H1 (cell line): ENCODE measurements around the gene JAM2. TPM values are rescaled to one million over a fixed set of nuclear protein-coding genes. Genes with fewer than 3 reads are reported as not detected.

ENCODE experiments used
- CTCF ChIA-PET: fragments of 300-600 bp; sonication (Branson Sonifier 250); formaldehyde crosslinking; loops from one replicate; lab custom pipeline; 2021; ENCODE audit not compliant: partially characterized antibody; lab: Charles Lee
- POLR2A ChIA-PET: fragments of 300-600 bp; sonication (Branson Sonifier 250); formaldehyde crosslinking; loops from one replicate; lab custom pipeline; 2021; ENCODE audit warnings: inconsistent platforms; ENCODE audit not compliant: partially characterized antibody; lab: Charles Lee
- DNase-seq, 2 experiments: peaks; one replicate each; pipeline versions ENCODE4 v3.0.0 to v3.0.0-alpha.2; 2010 to 2022; ENCODE audit warnings: low spot score in 2 of 2, low read depth in 1 of 2, mixed read lengths in 1 of 2
- FAIRE-seq: peaks from 2 replicates; lab custom pipeline; 2011; peaks lifted over from hg19 to GRCh38; lab: Jason Lieb, UNC
- H2AFZ ChIP-seq: 2 replicates; pipeline ENCODE4 v1.8.1; 2012; ENCODE audit warnings: low read length, inconsistent platforms
- H2AK5ac ChIP-seq: 2 replicates; pipeline ENCODE4 v1.6.1; 2013; ENCODE audit warnings: low read depth, low read length
- H2BK120ac ChIP-seq: replicated peaks from 2 replicates; pipeline ENCODE3; 2013; ENCODE audit warnings: low read depth, low read length, inconsistent platforms
- H2BK12ac ChIP-seq: 2 replicates; pipeline ENCODE4 v1.6.1; 2013; ENCODE audit warnings: low read depth, low read length
- H2BK15ac ChIP-seq: 2 replicates; pipeline ENCODE4 v1.6.1; 2013; ENCODE audit warnings: low read length
- H2BK20ac ChIP-seq: 2 replicates; pipeline ENCODE4 v1.6.1; 2013; ENCODE audit warnings: low read length
- H2BK5ac ChIP-seq: 2 replicates; pipeline ENCODE4 v1.6.1; 2013; ENCODE audit warnings: low read depth, low read length
- H3K14ac ChIP-seq: 2 replicates; pipeline ENCODE4 v1.6.1; 2013; ENCODE audit warnings: inconsistent platforms; ENCODE audit not compliant: insufficient read length
- H3K18ac ChIP-seq: 2 replicates; pipeline ENCODE4 v1.6.1; 2013; ENCODE audit warnings: low read length; ENCODE audit errors: extremely low read depth
- H3K23ac ChIP-seq: 2 replicates; pipeline ENCODE4 v1.6.1; 2013; ENCODE audit warnings: inconsistent platforms; ENCODE audit not compliant: insufficient read length
- H3K23me2 ChIP-seq: 2 replicates; pipeline ENCODE4 v1.6.1; 2013; ENCODE audit warnings: low read depth, low read length
- H3K27ac ChIP-seq: 2 replicates; pipeline ENCODE4 v1.6.1; 2011; ENCODE audit warnings: low read depth, low read length, inconsistent platforms
- H3K27me3 ChIP-seq, 4 experiments: replicated peaks in 1 of 4; 1 replicate in 1 of 4; 2 replicates in 3 of 4; pipeline versions ENCODE4 v1.6.1 to v1.8.1; 2011 to 2013; ENCODE audit warnings: low read length in 3 of 4, mild to moderate bottlenecking in 3 of 4, inconsistent platforms in 2 of 4, mixed read lengths in 2 of 4, moderate library complexity in 1 of 4; ENCODE audit not compliant: control insufficient read depth in 3 of 4, insufficient read depth in 3 of 4; ENCODE audit errors: extremely low read depth in 1 of 4
- H3K36me3 ChIP-seq, 4 experiments: 2 replicates each; pipeline versions ENCODE4 v1.6.1 to v1.8.1; 2011 to 2013; ENCODE audit warnings: mild to moderate bottlenecking in 4 of 4, low read length in 3 of 4, moderate library complexity in 2 of 4, control low read depth in 1 of 4, inconsistent platforms in 1 of 4; ENCODE audit not compliant: insufficient read depth in 4 of 4, control insufficient read depth in 2 of 4
- H3K4ac ChIP-seq: replicated peaks from 2 replicates; pipeline ENCODE3; 2013; ENCODE audit warnings: low read length, low read depth, mixed read lengths, inconsistent platforms; ENCODE audit not compliant: insufficient read length
- H3K4me1 ChIP-seq, 4 experiments: replicated peaks in 1 of 4; 1 replicate in 1 of 4; 2 replicates in 3 of 4; pipeline versions ENCODE4 v1.6.1 to v1.8.1; 2011 to 2013; ENCODE audit warnings: low read length in 3 of 4, inconsistent platforms in 2 of 4, mixed read lengths in 1 of 4; ENCODE audit not compliant: insufficient read depth in 4 of 4, control insufficient read depth in 3 of 4
- H3K4me2 ChIP-seq, 2 experiments: 2 replicates each; pipeline versions ENCODE4 v1.6.1 to v1.8.1; 2011 to 2013; ENCODE audit warnings: low read depth in 2 of 2, low read length in 2 of 2, control low read depth in 1 of 2, inconsistent platforms in 1 of 2, mild to moderate bottlenecking in 1 of 2; ENCODE audit not compliant: insufficient read depth in 1 of 2
- H3K4me3 ChIP-seq, 4 experiments: fragments of 200-600, 300-600 bp in 1 of 4; sonication (generic), shearing (Covaris generic), sonication (Bioruptor Twin) in 1 of 4; 2 replicates each; pipeline versions ENCODE4 v1.5.1 to v1.8.1; 2011 to 2016; ENCODE audit warnings: low read length in 4 of 4, low read depth in 3 of 4, control low read depth in 2 of 4, inconsistent platforms in 2 of 4, mild to moderate bottlenecking in 2 of 4, mixed read lengths in 1 of 4, moderate library complexity in 1 of 4; ENCODE audit not compliant: insufficient read depth in 2 of 4; ENCODE audit errors: extremely low read depth in 1 of 4
- H3K56ac ChIP-seq: replicated peaks from 2 replicates; pipeline ENCODE3; 2013; ENCODE audit warnings: low read depth, mild to moderate bottlenecking, mixed read lengths, low read length, inconsistent platforms; ENCODE audit not compliant: insufficient read length
- H3K79me1 ChIP-seq: 2 replicates; pipeline ENCODE4 v1.6.1; 2013; ENCODE audit warnings: low read depth, low read length, control low read depth
- H3K79me2 ChIP-seq, 2 experiments: 2 replicates each; pipeline versions ENCODE4 v1.6.1 to v1.8.1; 2012 to 2013; ENCODE audit warnings: low read length in 2 of 2, mild to moderate bottlenecking in 2 of 2, inconsistent platforms in 1 of 2; ENCODE audit not compliant: insufficient read depth in 2 of 2, control insufficient read depth in 1 of 2
- H3K9ac ChIP-seq, 4 experiments: replicated peaks in 1 of 4; 1 replicate in 1 of 4; 2 replicates in 3 of 4; pipeline versions ENCODE4 v1.6.1 to v1.8.1; 2011 to 2013; ENCODE audit warnings: low read depth in 3 of 4, low read length in 3 of 4, control low read depth in 2 of 4, mild to moderate bottlenecking in 2 of 4, moderate library complexity in 2 of 4, inconsistent platforms in 1 of 4; ENCODE audit errors: extremely low read depth in 1 of 4
- H3K9me3 ChIP-seq, 2 experiments: 2 replicates each; pipeline versions ENCODE4 v1.6.1 to v1.8.1; 2012 to 2013; ENCODE audit warnings: mild to moderate bottlenecking in 2 of 2, moderate library complexity in 2 of 2, control low read depth in 1 of 2, inconsistent platforms in 1 of 2, low read depth in 1 of 2, low read length in 1 of 2, mixed read lengths in 1 of 2; ENCODE audit not compliant: insufficient read depth in 2 of 2
- H4K20me1 ChIP-seq, 2 experiments: replicated peaks in 1 of 2; 2 replicates each; pipeline versions ENCODE3 to v1.8.1; 2011 to 2013; ENCODE audit warnings: inconsistent platforms in 2 of 2, low read length in 2 of 2, mild to moderate bottlenecking in 1 of 2; ENCODE audit not compliant: insufficient read depth in 2 of 2, control insufficient read depth in 1 of 2
- H4K5ac ChIP-seq: 2 replicates; pipeline ENCODE4 v1.6.1; 2013; ENCODE audit warnings: low read length, low read depth, mixed read lengths, inconsistent platforms; ENCODE audit not compliant: insufficient read length
- H4K8ac ChIP-seq: 2 replicates; pipeline ENCODE4 v1.8.0; 2013; ENCODE audit warnings: mild to moderate bottlenecking, moderate library complexity, low read length, inconsistent platforms; ENCODE audit not compliant: insufficient read depth; ENCODE audit errors: extremely low read depth
- H4K91ac ChIP-seq: replicated peaks from 2 replicates; pipeline ENCODE3; 2013; ENCODE audit warnings: low read length, mixed read lengths, inconsistent platforms; ENCODE audit not compliant: insufficient read length
- CEBPB ChIP-seq: IDR thresholded peaks from 2 replicates; pipeline ENCODE4 v1.6.1; 2012; ENCODE audit warnings: low read depth, low read length
- EGR1 ChIP-seq: IDR thresholded peaks from 2 replicates; pipeline ENCODE4 v1.6.1; 2011; ENCODE audit warnings: low read depth, low read length, borderline replicate concordance
- EP300 ChIP-seq, 2 experiments: IDR thresholded peaks; 1 replicate in 1 of 2; 2 replicates in 1 of 2; pipeline ENCODE4 v1.6.1; 2011 to 2012; ENCODE audit warnings: low read depth in 2 of 2, low read length in 2 of 2, mild to moderate bottlenecking in 2 of 2, borderline replicate concordance in 1 of 2, inconsistent platforms in 1 of 2, moderate library complexity in 1 of 2
- SP2 ChIP-seq: IDR thresholded peaks from 2 replicates; pipeline ENCODE4 v1.6.1; 2012; ENCODE audit warnings: mild to moderate bottlenecking, low read length, inconsistent platforms
- TEAD4 ChIP-seq: IDR thresholded peaks from 2 replicates; pipeline ENCODE4 v1.6.1; 2012; ENCODE audit warnings: low read depth, low read length, inconsistent platforms, mixed read lengths
- WGBS, 2 experiments: shearing (Covaris generic) in 1 of 2; methylation state at CpG; one replicate each; pipeline versions ENCODE4 v1.1.6 to v1.1.7; 2013 to 2015; ENCODE audit warnings: low lambda C conversion rate in 2 of 2, mixed read lengths in 2 of 2, inconsistent platforms in 1 of 2, low coverage in 1 of 2, missing lambda C conversion rate in 1 of 2; ENCODE audit not compliant: insufficient replicate concordance in 2 of 2, insufficient coverage in 1 of 2, insufficient read length in 1 of 2; ENCODE audit errors: extremely low coverage in 1 of 2, missing lambda C conversion rate in 1 of 2; 5-methylcytosine and 5-hydroxymethylcytosine counted together
- polyA plus RNA-seq, 7 experiments: library from polyadenylated mRNA; depleted of rRNA in 3 of 7; stranded (reverse) in 5 of 7; unstranded in 2 of 7; fragments of >200 nt in 5 of 7; fragments of 200-250 nt in 2 of 7; gene quantifications; 1 replicate in 5 of 7; 2 replicates in 1 of 7; 4 replicates in 1 of 7; pipeline versions ENCODE4 v1.2.1 to v1.2.3, GENCODE V29; 2011 to 2013; ENCODE audit warnings: missing spikeins in 2 of 7, mixed read lengths in 2 of 7
- total RNA-seq: library from RNA; stranded (reverse); fragmentation: NEBNext Ultra II Directional; extraction: Animal tissue kit (Norgen Biotek cat#: 25700); gene quantifications from 2 replicates; pipeline ENCODE4 v1.2.1, GENCODE V29; 2021
- TF ChIP-seq, protein P1 (sequence below): IDR thresholded peaks from 2 replicates; pipeline ENCODE4 v1.6.1; 2012; ENCODE audit warnings: inconsistent platforms

Gene JAM2
- total and polyA plus RNA-seq, 2 of the 8 experiments (the other 6 are each of a cell fraction or from before 2014, with no cell fraction given), result 4.9 to 9.5 TPM

DNA sequence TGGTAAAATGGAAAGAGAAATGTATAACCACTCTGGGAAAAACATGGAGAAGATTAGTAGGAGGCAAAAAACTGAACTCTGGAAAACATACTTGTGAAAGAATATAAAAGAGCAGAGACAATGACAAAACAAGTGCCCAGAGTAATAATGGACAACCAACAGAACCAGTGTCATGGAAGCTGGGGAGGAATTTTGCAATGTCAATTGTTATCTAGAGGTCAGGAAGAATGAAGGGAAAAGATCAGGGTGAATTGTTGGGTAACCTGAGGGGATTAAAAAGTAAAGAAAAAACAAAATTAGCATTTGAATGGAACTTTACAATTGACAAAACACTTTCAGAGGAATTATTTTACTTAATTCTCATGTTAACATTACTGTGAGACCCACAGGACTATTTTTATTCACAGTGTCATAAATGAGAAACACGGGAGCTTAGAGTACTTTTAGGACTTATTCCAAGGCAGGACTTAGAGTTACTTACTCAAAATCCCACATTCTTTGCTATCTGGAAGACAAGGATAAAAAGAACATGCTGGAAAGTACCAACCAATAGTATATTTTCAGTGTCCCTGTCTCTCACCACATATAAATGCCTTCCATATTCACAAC lies 19.5 kb downstream of the JAM2 start:
- H3K4me3 ChIP-seq, result peak overlapping the region in 1 of 4 experiments; percentile 38; a peak in 1 of 8 replicates
- no peaks in the 10 kb centered on the region for H4K20me1 ChIP-seq
- no peaks in the 10 kb centered on the region for H3K27me3 ChIP-seq
- DNase-seq, result no peak
- no peaks in the 10 kb centered on the region for H3K36me3 ChIP-seq
- H2BK20ac ChIP-seq, result no peak overlapping the region
- POLR2A ChIA-PET, result no interaction called here
- no peaks in the 10 kb centered on the region for H3K79me1 ChIP-seq
- no peak overlapping the region for H2BK15ac ChIP-seq
- no peaks in the 10 kb centered on the region for H3K23me2 ChIP-seq
- H4K5ac ChIP-seq, result peak overlapping the region; percentile 83
- no peak overlapping the region for H3K23ac ChIP-seq
- no peak overlapping the region for H3K9ac ChIP-seq
- H3K9me3 ChIP-seq, result no peaks in the 10 kb centered on the region
- H3K4me2 ChIP-seq, result peak overlapping the region; percentile 19 to 31; a peak in 3 of 4 replicates
- no peak overlapping the region for H4K91ac ChIP-seq
- WGBS, 2 experiments, result 30% methylated on average over 1 of the region's 1 CpG; no CpG with 5 or more reads in 1 of the 2 experiments
- H3K4ac ChIP-seq, result no peak overlapping the region
- no peak overlapping the region for H4K8ac ChIP-seq
- no peak overlapping the region for H3K27ac ChIP-seq
- FAIRE-seq, result peak; percentile 62
- no peak overlapping the region for H2AFZ ChIP-seq
- CTCF ChIA-PET, result no interaction called here
- peaks cover 0 to 3% (median 0%) of the 10 kb centered on the region in 4 experiments; a peak in 2 of 7 replicates for H3K4me1 ChIP-seq
- H2BK12ac ChIP-seq, result no peak overlapping the region
- H2BK5ac ChIP-seq, result no peak overlapping the region
- H2AK5ac ChIP-seq, result no peak overlapping the region
- no peak overlapping the region for H3K18ac ChIP-seq
- H2BK120ac ChIP-seq, result no peak overlapping the region
- no peak overlapping the region for H3K56ac ChIP-seq
- H3K14ac ChIP-seq, result no peak overlapping the region
- no peaks in the 10 kb centered on the region for H3K79me2 ChIP-seq
- no peak for TF ChIP-seq SP2
- no peak for TF ChIP-seq EP300 (IDR thresholded peaks at IDR 0.05; ENCODE audit: borderline replicate concordance in 1 of 2, low read depth in 2 of 2, low read length in 2 of 2)
- TF ChIP-seq, protein P1, sequence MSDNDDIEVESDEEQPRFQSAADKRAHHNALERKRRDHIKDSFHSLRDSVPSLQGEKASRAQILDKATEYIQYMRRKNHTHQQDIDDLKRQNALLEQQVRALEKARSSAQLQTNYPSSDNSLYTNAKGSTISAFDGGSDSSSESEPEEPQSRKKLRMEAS, result no peak
- no peak for TF ChIP-seq EGR1
- peak; percentile 41; the same call in 1 of the 2 replicates for TF ChIP-seq TEAD4
- peak; percentile 86 for TF ChIP-seq CEBPB
